Stimulated activated CD4-positive, alpha-beta T cell treated with anti-CD3 and anti-CD28 coated beads, TNF-alpha, amount 100 ng/mL, for 1 hour (primary cell): ENCODE data around the gene EIF2S2.
A peak's percentile ranks its signal among the peaks of the same experiment; 100 is the strongest.

Source experiments
- DNase-seq, 3 donors: peaks; one replicate each; pipeline ENCODE4 v3.0.0-alpha.2; 2020; ENCODE audit warnings: low read depth in 3 of 3, low spot score in 1 of 3

EIF2S2 gene

DNA sequence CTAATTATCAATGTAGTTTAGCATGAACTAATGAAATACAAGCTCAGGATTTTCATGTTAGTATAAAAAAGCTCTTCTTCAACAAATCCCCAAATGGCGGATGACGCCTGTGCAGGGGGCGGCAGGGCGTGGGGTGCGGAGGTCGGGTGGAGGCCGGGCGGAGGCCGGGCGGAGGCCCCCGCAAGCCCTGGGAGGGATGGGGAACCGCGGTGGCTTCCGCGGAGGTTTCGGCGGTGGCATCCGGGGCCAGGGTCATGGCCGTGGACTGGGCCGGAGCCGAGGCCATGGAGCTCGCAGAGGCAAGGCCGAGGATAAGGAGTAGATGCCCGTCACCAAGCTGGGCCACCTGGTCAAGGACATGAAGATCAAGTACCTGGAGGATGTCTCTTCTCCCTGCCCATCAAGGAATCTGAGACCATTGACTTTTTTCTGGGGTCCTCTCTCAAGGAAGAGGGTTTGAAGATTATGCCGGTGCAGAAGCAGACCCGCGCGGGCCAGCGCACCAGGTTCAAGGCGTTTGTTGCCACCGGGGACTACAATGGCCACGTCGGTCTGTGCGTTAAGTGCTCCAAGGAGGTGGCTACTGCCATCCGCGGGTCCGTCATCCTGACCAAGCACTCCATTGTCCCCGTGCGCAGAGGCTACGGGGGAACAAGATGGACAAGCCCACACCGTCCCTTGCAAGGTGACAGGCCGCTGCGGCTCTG is 10.4 kb upstream of the EIF2S2 start:
- DNase-seq = no peak

DNA sequence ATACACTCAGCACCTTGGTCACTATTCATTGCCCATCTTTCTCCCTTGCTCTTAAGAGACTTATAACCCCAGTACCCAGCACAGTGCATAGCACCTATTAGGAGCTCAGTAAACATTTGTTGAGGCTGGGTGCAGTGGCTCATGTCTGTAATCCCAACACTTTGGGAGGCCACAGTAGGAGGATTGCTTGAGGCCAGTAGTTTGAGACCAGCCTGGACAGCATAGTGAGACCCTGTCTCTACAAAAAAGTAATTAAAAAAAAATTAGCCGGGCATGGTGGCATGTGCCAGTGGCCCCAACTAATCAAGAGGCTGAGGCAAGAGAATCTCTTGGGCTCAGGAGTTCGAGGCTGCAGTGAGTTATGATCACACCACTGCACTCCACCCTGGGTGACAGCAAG is 8.2 kb upstream of the EIF2S2 start:
- no peak for DNase-seq

GRCh38 chr20:34115232-34115631 is 3.2 kb upstream of the EIF2S2 start:
- DNase-seq = no peak

DNA sequence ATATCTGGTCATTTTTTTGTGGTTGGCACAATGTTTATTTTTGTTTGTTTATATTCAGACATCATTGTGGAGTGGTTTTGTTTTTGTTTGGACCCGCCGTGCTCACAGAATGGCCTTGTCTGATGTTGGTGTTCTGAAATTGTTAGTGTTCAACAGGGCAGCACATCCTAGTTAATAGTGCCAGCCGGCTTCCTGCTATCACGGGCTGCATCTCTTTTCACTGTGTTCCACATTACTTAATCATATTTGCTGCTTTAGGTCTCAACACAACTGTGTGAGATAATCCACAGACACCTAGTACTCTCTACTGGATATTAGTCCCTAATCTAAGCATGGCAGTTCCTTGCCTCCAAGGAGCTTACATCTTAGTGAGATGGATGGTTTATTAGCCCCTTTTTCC is 2.8 kb upstream of the EIF2S2 start:
- DNase-seq = no peak

DNA sequence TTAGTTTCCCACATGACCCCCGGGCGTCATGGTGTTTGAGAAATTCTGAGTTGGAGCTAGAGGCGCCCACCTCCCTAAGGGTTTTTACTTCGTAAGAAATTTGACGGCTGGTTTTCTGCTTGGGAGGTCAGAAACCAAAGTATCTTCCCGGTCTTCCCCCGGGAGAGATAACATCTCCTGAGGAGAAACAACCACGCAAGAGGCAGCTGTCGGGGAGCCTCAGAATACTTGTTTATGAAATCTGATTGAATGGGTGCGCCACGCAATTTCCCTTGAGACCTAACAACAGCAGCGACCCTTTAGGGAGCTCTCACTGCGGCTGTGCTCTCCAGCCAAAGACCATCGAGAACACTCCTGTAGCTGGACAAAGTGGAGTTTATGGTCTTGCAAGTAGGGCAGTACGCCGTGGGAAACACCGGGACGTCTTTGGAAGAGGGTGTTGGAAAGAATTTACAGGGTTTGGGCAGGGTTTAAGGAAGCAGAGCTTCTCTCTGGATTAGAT is 608 bp upstream of the EIF2S2 start:
- peak in 1 of 3 donors; percentile 7 for DNase-seq

DNA sequence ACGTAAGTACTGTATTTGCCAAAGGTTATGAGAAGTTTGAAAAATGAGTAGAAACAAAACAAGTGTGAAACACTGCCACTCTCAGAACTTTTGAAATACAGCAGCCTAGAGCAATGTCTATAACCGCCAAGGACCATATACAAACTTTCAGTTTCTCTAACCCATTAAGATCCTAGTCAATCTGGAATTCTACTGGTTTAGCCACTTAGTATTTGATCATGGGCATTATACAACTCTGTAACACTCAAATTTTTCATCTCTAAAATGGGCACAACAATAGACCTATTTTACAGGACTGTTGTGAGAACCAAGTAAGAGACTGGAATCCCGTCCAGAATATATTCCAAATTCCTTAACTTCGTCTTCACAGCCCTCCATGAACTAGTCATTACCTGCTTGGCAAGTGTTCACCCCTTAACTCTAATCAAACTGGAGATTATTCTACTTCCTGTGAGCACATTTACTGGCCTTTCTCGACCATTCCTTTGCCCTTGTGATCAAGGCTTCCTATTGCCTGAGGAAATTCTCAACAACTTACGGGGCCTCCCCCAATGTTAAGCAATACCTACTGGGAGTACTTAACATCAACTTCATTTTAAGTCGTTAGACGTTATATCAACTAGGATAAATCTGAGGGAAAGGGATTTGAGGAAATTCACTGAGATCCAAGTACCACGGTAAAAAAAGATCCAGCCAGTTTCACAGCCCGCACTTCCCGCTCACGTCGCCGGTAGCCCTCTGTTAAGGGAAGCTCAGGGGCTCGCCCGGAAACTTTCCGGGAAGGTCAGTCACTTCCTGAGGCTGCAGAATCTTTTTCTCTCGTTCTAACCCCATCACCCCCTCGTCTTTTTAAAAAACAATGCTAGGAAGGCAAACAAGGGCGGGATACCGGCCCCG is 1.1 kb downstream of the EIF2S2 start:
- DNase-seq = peak in 1 of 3 donors; percentile 5

GRCh38 chr20:34110025-34110744 is 1.9 kb downstream of the EIF2S2 start:
- DNase-seq = no peak

DNA sequence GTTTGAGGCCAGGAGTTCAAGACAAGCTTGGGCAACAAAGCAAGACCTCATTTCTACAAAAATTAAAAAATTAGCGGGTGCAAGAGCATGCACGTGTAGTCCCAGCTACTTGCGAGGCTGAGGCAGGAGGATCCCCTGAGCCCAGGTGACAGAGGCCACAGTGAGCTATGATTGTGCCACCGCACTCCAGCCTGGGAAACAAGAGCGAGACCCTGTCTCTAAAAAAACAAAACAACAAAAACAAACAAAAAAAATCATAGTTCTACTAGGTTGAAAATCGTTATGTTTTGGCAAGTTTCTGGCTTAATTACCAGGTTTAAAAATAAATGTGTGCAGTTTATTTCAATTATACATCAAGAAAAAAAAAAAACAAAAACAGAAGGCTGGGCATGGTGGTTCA is 2.6 kb downstream of the EIF2S2 start:
- DNase-seq = no peak

- DNase-seq = no peak
Observed at GRCh38 chr20:34108616-34109174, 3.3 kb downstream of the EIF2S2 start.

- DNase-seq = no peak
Observed at GRCh38 chr20:34105978-34106675, 5.9 kb downstream of the EIF2S2 start.

DNA sequence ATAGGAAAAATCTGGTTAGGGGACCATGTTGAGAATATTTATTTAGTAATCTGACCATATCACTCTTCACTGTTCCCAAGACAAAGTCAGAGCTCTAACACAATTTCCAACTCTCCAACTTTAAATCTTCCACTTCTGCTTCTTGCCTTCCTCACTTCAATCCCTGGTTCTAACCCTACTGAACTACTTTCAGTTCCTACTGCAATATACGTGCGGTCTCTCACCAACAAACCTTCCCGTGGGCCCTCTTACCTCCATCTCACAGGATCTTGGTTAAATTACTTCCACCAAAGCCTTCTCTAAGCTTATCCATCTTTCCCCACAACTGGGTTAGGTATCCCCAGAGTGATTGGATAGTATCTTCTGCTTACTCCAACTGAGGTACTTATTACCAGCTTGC is 8.0 kb downstream of the EIF2S2 start:
- no peak for DNase-seq

DNA sequence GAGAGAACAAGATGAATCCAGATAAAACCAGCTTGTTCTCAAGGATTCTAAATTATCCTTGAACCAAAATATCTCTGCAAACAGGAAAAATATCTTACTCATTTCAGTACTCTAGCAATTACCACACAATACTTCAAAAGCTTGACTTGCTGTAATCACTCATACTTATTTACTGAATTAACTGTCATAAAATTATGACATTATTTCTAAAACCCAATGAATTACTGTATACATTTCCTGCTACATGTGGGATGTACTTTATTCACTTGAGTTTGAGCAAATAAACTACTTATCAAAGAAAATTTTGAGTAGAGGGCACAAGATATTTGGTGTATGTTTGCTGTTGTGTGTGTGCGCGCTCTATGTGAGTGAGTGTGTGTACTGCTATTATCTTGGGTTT is 9.7 kb downstream of the EIF2S2 start:
- DNase-seq = no peak

GRCh38 chr20:34100576-34100975 is 11.5 kb downstream of the EIF2S2 start:
- DNase-seq = no peak

GRCh38 chr20:34099675-34100074 is 12.4 kb downstream of the EIF2S2 start:
- no peak for DNase-seq

DNA sequence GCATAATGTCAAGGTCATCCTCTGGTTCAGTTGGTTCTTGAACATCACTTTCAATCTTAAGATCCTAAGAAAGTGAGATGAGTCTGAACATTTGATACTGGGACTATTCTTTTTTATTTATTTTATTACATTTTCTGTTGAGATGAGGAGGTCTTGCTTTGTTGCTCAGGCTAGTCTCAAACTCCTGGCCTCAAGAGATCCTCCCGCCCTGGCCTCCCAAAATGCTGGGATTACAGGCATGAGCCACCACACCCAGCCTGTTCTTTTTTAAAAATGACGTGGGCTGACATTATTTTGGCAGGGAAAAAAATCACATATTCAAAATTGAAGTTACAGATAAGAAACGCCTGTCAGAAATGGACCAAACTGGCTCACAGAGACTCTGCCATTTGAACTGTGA is 13.5 kb downstream of the EIF2S2 start:
- no peak for DNase-seq

DNA sequence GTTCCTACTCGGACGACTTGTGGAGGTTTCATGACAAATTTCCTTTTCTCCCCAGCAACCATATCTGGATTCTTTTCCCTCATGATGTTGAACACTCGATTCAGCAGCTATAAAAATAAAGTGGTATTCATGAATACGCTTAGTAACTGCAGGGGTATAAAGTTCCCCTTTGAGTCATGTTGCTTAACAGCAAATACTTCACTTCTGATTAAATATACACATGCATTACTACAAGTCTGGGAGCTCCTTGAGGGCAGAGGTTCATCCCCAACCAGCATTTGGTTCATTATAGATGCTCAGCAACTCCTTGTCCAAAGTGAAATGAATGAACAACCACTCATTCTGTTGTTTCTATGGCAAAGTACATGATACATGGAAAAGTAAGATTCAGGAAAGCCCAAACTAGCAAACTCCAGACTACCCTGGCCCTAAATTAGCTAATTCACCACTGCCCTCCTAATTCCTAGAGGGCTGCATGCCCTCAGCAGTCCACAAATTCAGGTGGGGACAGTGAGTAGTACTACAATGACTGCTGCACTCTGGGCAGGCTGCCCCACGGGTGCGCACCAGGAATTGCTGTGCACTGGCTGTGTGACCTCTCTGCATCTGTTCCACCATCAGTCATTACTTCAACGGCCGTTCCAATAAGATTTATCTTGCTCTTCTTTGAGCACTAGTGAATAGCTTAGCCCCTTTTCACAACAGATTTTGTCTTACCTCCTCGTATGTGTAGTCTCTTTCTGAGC is 15.2 kb downstream of the EIF2S2 start:
- DNase-seq = no peak

DNA sequence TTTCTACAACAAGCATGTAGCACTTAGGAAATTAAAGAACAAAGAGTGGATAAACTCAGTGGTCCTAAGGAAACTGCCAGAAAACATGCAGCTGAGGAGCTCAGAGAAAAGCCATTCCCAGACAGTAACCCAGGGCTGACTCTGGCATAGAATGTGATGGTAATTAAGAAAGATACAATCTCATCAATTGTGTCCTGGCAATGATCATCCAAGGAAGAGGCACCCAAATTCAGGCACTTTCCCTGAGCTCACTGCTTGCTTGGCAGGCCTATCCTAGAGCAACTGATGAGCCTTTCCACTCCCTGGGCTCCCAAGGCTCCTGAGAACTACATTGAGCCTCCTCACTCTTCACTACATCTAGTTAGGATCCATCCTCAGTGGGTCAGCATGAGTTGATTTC is 16.2 kb downstream of the EIF2S2 start:
- no peak for DNase-seq

DNA sequence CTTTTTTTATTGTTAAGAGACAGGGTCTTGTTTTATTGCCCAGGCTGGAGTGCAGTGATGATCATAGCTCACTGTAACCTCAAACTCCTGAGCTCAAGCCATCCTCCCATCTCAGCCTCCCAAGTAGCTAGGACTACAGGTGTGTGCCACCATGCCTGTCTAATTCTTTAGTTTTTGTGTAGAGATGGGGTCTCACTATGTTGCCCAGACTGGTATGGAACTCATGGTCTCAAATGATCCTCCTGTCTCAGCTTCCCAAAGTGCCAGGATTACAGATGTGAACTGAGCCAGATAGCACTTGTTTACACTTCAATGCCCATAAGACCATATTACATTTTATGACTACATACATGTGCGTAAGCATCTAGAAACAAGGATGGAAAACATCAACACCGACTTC is 18.1 kb downstream of the EIF2S2 start:
- DNase-seq = no peak

- no peak for DNase-seq
Observed at GRCh38 chr20:34091637-34092200, 20.3 kb downstream of the EIF2S2 start.

DNA sequence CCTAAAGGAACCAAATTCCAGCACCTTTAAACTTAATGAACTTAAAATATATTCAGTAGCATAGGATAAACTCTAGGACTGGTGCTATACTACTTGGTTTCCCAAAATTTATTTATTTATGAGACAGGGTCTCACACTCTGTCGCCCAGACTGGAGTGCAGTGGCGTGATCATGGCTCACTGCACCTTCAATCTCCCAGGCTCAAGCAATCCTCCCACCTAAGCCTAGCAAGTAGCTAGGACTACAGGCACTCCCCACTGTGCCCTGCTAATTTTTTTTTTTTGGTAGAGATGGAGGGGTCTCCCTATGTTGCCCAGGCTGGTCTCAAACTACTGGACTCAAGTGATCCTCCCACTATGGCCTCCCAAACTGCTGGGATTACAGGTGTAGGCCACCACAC is 21.4 kb downstream of the EIF2S2 start:
- DNase-seq = no peak
